ENCODE results near the gene NDUFAF2.
"Not testable (repeated sequence)": the region's sequence is repeated elsewhere in the genome, so short reads cannot be mapped to it uniquely, and the experiment has no call there.

- not testable (repeated sequence) for TF ChIP-seq EP300 (IDR thresholded peaks at IDR 0.05; ENCODE audit: borderline replicate concordance in 1 of 2, low read depth in 1 of 2, low read length in 1 of 2); YY1 (IDR thresholded peaks at IDR 0.05; ENCODE audit: low read depth); CTCF (IDR thresholded peaks at IDR 0.05); RFX5 (IDR thresholded peaks at IDR 0.05; ENCODE audit: low read length); USF2 (IDR thresholded peaks at IDR 0.05; ENCODE audit: borderline replicate concordance, low read depth, low read length); REST (IDR thresholded peaks at IDR 0.05; ENCODE audit: low read depth, low read length); TCF12 (IDR thresholded peaks at IDR 0.05); SMC3 (IDR thresholded peaks at IDR 0.05; ENCODE audit: low read depth, low read length)
Measured at GRCh38 chr5:61187352-61187751, 242.3 kb downstream of the NDUFAF2 start.

Data from SK-N-SH (cell line).